ENCODE results near the gene DENND1C. TPM values are rescaled to one million over a fixed set of nuclear protein-coding genes. Genes with fewer than 3 reads are reported as not detected.

Gene DENND1C, protein sequence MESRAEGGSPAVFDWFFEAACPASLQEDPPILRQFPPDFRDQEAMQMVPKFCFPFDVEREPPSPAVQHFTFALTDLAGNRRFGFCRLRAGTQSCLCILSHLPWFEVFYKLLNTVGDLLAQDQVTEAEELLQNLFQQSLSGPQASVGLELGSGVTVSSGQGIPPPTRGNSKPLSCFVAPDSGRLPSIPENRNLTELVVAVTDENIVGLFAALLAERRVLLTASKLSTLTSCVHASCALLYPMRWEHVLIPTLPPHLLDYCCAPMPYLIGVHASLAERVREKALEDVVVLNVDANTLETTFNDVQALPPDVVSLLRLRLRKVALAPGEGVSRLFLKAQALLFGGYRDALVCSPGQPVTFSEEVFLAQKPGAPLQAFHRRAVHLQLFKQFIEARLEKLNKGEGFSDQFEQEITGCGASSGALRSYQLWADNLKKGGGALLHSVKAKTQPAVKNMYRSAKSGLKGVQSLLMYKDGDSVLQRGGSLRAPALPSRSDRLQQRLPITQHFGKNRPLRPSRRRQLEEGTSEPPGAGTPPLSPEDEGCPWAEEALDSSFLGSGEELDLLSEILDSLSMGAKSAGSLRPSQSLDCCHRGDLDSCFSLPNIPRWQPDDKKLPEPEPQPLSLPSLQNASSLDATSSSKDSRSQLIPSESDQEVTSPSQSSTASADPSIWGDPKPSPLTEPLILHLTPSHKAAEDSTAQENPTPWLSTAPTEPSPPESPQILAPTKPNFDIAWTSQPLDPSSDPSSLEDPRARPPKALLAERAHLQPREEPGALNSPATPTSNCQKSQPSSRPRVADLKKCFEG
- total RNA-seq, result 0.78 TPM
- long read RNA-seq, result 0 reads

DNA sequence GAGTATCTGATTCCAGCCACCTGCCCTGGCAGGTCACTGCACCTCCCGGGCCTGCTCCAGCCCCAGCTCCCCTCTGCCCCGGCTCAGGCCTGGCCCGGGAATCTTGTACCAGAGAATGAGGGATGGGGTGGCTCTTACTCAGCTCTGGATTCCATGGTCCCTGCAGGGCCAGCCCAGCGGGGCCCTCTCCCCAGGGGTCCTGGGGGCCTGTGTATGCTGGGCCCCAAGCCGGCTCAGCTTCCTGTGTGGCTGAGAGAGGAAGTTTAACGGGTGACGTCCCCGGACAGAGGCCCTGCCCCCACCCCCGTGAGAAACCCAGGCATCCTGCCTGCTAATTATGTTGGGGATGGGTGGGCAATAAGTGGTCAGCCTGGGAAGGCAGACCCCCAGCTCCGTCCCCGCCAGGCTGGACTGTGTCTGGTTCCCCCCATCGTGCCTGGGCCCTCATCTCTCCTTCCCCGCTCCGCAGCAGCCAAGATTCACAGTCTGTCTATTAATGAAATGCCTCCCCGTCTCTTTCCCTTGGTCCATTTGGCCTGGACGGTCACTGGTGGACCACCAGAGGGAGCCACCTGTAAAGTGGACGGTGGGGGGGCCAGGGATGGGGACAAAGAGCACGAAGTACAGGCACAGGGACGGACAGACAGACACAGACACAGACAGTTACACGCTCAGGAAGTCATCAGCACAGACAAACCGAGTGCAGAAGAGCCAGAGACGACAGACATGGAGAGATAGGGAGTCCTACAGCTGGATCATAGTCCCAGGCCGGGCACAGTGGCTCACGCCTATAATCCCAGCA, at the start of gene DENND1C:
Gene DENND1C (minus strand): TSS at position 247 of the 802 bp plus-strand sequence. CDS start 92 bp downstream, at position 155.
- intact Hi-C loops (cut with DNase I), result no loop called here
- peak; percentile 87 for DNase-seq (ENCODE audit: low spot score)

DNA sequence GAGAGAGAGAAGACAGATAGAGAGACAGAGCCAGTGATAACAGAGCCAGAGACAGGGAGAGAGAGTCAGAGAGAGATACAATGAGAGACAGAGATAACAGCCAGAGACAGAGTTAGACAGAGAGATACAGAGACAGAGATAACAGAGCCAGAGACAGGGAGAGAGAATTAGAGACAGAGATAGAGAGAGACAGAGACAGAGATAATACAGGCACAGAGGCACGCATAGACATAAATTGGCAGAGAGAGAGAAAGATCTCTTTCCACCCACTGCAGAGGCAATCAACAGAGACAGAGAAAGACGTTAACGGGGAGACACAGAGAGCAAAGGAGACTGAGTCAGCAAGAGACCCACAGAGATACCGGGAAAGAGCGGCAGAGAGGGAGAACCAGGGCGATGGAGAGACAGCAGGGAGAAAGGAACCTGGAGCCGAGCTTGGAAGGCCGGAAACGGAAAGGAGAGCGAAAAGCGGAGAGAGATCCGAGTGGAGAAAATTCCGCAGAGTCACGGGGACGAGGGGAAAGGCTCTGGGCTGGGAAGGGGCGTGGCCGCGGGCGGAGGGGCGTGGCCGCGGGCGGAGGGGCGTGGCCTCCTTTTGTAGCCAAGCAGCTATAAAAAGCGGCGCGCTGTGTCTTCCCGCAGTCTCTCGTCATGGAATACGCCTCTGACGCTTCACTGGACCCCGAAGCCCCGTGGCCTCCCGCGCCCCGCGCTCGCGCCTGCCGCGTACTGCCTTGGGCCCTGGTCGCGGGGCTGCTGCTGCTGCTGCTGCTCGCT, 49.0 kb upstream of the DENND1C start, which contains the start of gene TNFSF9:
Gene TNFSF9 (plus strand): TSS at position 641 of the 777 bp plus-strand sequence. CDS start 11 bp downstream, at position 652.
- DNase-seq (ENCODE audit: low spot score), result peak; percentile 93
- intact Hi-C loops (cut with DNase I), result no loop called here

GRCh38 chr19:6529937-6530385, 48.4 kb upstream of the DENND1C start:
- DNase-seq (ENCODE audit: low spot score), result no peak
- intact Hi-C loops (cut with DNase I), result no loop called here

GRCh38 chr19:6529351-6529750, 47.8 kb upstream of the DENND1C start:
- intact Hi-C loops (cut with DNase I), result no loop called here
- DNase-seq (ENCODE audit: low spot score), result no peak

DNA sequence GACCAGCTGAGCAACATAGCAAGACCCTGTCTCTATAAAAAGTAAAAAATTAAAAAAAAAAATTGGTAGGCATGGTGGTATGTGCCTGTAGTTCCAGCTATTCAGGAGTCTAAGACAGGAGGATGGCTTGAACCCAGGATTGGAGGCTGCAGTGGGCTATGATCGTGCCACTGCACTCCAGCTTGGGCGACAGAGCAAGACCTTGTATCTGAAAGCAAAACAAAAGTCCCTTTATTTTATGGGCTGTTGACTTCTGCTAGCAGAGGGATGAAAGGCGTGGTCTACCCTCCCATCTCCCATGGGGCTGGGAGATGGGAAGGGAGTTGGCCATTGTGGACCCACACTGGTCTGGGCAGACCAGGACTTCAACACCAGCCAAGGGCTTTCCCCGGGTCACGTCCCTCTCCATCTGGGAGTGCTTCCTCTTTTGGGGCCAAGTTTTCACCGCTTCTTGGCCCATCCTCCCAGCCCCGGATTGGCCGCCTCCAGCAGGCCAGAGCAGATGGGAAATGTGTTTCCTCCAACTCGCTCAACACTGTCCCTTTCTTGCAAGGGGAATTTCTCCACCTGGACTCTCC, 47.0 kb upstream of the DENND1C start:
- intact Hi-C loops (cut with DNase I), result no loop called here
- DNase-seq (ENCODE audit: low spot score), result no peak

- intact Hi-C loops (cut with DNase I), result no loop called here
- DNase-seq (ENCODE audit: low spot score), result no peak
These were observed 46.4 kb upstream of the DENND1C start for GRCh38 chr19:6527893-6528543.

DNA sequence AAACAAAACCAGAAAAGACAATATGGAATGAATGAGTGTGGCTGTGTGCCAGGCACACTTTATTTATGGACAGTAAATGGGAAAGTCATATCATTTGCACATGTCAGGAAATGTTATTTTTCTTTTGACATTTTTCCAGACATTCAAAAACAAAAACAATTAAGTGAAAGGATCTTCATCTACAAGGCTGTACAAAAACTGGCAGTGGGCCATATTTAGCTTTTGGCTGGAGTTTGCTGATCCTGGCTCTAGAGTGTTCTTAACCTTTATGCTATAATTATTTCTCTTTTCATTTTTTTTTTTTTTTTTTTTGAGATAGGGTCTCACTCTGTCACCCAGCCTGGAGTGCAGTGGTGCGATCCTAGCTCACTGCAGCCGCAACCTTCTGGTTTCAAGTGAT, 42.7 kb upstream of the DENND1C start:
- intact Hi-C loops (cut with DNase I), result no loop called here
- no peak for DNase-seq (ENCODE audit: low spot score)

GRCh38 chr19:6522712-6523111, 41.1 kb upstream of the DENND1C start:
- DNase-seq (ENCODE audit: low spot score), result no peak
- intact Hi-C loops (cut with DNase I), result no loop called here

DNA sequence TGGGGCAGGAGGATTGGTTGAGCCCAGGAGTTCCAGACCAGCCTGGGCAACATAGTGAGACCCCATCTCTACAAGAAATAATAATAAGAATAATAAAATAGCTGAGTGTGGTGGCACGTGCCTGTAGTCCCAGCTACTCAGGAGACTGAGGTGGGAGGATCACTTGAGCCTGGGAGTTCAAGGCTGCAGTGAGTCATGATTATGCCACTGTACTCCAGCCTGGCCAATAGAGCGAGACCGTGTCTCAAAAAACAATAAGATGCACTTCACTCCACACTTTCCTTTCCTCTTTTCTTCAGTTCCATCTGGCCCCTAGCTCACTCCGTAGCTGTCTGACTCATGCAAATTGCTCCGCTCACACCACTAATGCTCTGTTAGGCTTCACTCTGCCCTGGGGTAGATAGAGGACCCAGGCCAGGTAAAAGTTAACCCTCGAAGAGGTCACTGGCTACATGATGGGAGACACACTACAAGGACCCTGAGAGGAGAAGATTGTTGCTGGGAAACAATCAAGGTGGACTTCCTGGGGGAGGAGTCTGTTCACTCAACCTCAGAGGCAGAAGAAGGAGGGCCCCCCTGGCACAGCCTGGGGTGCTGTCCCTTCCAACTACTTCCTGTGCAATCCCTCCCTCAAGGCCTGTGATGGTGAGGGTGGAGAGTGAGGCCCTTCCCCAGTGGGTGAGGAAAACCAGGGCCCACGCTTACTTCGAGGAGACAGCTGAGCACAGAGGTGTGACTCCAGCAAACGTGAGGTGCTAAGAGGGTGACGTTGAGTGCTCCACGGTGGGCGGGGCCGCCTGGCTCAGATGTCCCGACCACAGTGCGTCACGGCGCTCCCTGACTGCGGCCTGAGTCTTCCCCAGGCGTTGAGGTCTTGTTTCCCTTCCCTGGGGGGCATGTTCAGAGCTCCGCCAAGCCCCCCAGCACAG, 40.4 kb upstream of the DENND1C start:
- DNase-seq (ENCODE audit: low spot score), result no peak

GRCh38 chr19:6519289-6519688, 37.7 kb upstream of the DENND1C start:
- no peak for DNase-seq (ENCODE audit: low spot score)
- intact Hi-C loops (cut with DNase I), result loop anchor here (5.0 kb wide), 2 partner anchors 218 to 343 kb away; partner anchors contain the start of genes GPR108 and TRIP10

More for the DNA sequence above, 40.4 kb upstream of the DENND1C start:
- intact Hi-C loops (cut with DNase I), result no loop called here

DNA sequence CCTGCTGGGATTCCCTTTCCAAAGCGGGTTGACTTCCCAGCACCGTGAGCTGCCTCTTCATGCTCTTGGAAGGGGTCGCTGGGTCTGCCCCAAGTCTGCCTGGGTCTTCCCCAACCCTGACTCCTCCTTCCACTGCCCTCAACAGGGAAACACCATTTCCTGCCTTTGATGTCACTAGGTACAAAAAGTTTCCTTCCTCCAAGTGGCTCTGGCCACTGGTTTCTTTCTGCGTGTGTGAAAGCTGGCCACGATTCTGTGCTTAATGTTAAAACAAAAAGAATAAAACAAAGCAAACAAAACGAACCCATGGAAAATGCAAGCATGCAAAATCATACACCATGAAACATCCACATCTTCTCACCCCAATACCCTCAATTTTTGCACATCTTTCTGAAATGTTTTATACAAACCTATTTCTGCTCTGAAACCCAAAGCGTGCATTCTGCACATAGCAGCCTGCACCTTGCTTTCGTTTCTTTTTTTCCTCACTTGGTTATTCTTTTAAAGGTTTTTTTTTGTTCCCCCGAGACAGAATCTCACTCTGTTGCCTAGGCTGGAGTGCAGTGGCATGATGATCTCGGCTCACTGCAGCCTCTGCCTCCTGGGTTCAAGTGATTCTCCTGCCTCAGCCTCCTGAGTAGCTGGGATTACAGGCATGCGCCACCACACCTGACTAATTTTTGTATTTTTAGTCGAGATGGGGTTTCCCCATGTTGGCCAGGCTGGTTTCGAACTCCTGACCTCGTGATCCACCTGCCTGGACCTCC, 36.7 kb upstream of the DENND1C start:
- no peak for DNase-seq (ENCODE audit: low spot score)
- intact Hi-C loops (cut with DNase I), result loop anchor here (5.0 kb wide), 2 partner anchors 219 to 344 kb away; partner anchors contain the start of genes GPR108 and TRIP10

GRCh38 chr19:6516659-6517291, 35.2 kb upstream of the DENND1C start:
- intact Hi-C loops (cut with DNase I), result loop anchor here (1.0 to 5.0 kb wide), 3 partner anchors 117 to 346 kb away; partner anchors contain the start of genes GPR108 and TRIP10
- peak; percentile 93 for DNase-seq (ENCODE audit: low spot score)

GRCh38 chr19:6516018-6516658, 34.6 kb upstream of the DENND1C start:
- intact Hi-C loops (cut with DNase I), result loop anchor here (5.0 kb wide), 2 partner anchors 221 to 346 kb away; partner anchors contain the start of genes GPR108 and TRIP10
- DNase-seq (ENCODE audit: low spot score), result peak; percentile 94

- intact Hi-C loops (cut with DNase I), result loop anchor here (5.0 kb wide), 2 partner anchors 222 to 347 kb away; partner anchors contain the start of genes GPR108 and TRIP10
- DNase-seq (ENCODE audit: low spot score), result no peak
These were observed 33.4 kb upstream of the DENND1C start for GRCh38 chr19:6514926-6515544.

Data from cardiac septum (tissue), 1 donor.